ENCODE results near the gene TTLL11. TPM values are rescaled to one million over a fixed set of nuclear protein-coding genes. Genes with fewer than 3 reads are reported as not detected.

The TTLL11 gene
- total and polyA plus RNA-seq, 2 of the 8 experiments (the other 6 are each of a cell fraction or from before 2014, with no cell fraction given): 0.56 to 0.80 TPM

DNA sequence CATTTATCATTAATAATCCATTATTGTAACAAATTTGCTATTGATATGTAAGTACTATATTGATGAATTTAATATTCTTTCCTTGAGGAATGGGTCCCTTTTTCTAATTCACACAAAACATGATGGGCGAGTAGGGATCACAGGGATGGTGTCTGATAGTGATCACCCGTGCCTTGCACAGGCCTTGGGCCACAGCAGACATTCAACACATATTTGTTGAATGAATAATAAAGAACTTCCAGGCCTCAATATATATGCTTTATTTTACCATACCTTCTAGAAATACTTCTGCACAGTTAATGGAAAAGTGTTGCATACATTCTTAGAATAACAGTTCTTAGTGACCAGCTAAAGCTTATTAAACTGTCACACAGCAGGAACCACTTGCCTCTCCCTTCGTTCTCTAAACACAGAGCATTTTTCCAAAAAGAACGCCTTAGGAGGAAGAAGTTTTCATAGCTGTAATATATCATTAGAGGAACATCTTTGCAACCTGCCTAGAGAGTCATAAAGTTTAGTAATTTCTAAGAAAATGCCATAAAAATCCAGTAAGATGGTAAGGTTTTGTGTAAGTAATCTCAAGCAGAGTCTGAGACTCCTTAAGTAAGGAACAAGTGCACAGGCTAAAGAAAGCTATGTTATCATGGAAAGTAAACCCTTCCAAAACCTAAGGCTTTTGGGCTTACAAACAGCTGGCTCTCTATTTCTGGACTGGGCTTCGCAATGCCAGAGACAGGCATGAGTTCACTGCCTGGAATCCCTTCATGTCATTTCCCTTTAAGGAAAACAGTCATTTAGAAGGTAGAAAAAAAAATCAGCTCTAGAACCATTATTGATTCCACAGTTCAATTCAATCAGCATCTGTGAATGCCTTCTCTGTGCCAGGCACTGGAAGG, 17.7 kb downstream of the TTLL11 start (continued):
- no peak for TF ChIP-seq ASH2L (IDR thresholded peaks at IDR 0.05; ENCODE audit: low read length)

Data from H1 (cell line).